Spleen (tissue), 11 donors: ENCODE results near the gene ISOC2. TPM values are rescaled to one million over a fixed set of nuclear protein-coding genes. Genes with fewer than 3 reads are reported as not detected.
A peak's percentile ranks its signal among the peaks of the same experiment; 100 is the strongest.

Experiments
- DNase-seq: peaks from one replicate; pipeline ENCODE4 v3.0.0-alpha.2; 2020
- H3K27ac ChIP-seq, 8 donors: fragments of 200-600 bp; sonication (generic) in 7 of 8; 1 replicate in 4 of 8; 2 replicates in 4 of 8; pipeline versions ENCODE4 v1.5.0 to v1.8.0; 2016 to 2021; ENCODE audit warnings: inconsistent platforms in 4 of 8, mild to moderate bottlenecking in 4 of 8, moderate library complexity in 1 of 8
- H3K27me3 ChIP-seq, 7 donors: fragments of 200-600 bp; sonication (generic) in 6 of 7; replicated peaks in 1 of 7; 1 replicate in 4 of 7; 2 replicates in 3 of 7; pipeline versions ENCODE4 v1.5.0 to v1.8.0; 2016 to 2021; ENCODE audit warnings: inconsistent platforms in 3 of 7, mild to moderate bottlenecking in 1 of 7
- H3K36me3 ChIP-seq, 6 donors: fragments of 200-600 bp; sonication (generic) in 5 of 6; 1 replicate in 4 of 6; 2 replicates in 2 of 6; pipeline versions ENCODE4 v1.5.0 to v1.8.0; 2016 to 2021; ENCODE audit warnings: inconsistent platforms in 2 of 6
- H3K4me1 ChIP-seq, 6 donors: fragments of 200-600 bp; sonication (generic) in 5 of 6; 1 replicate in 3 of 6; 2 replicates in 3 of 6; pipeline versions ENCODE4 v1.5.0 to v1.8.0; 2016 to 2021; ENCODE audit warnings: inconsistent platforms in 3 of 6
- H3K4me3 ChIP-seq, 8 donors: fragments of 200-600 bp; sonication (generic) in 7 of 8; 1 replicate in 4 of 8; 2 replicates in 4 of 8; pipeline versions ENCODE4 v1.5.0 to v1.8.0; 2016 to 2021; ENCODE audit warnings: inconsistent platforms in 4 of 8, mild to moderate bottlenecking in 4 of 8, moderate library complexity in 2 of 8
- H3K9me3 ChIP-seq, 8 donors: fragments of 200-600 bp; sonication (generic) in 7 of 8; 1 replicate in 4 of 8; 2 replicates in 4 of 8; pipeline versions ENCODE4 v1.5.0 to v1.8.0; 2016 to 2021; ENCODE audit warnings: inconsistent platforms in 4 of 8
- POLR2A ChIP-seq, 3 donors: fragments of 450-650 bp; IDR thresholded peaks; one replicate each; pipeline ENCODE4 v1.5.1; 2017; ENCODE audit warnings: antibody characterized with exemption in 3 of 3, mild to moderate bottlenecking in 1 of 3
- POLR2AphosphoS5 ChIP-seq, 3 donors: sonication (generic); formaldehyde crosslinking; IDR thresholded peaks; one replicate each; pipeline ENCODE4 v1.5.1; 2017; ENCODE audit warnings: antibody characterized with exemption in 3 of 3
- WGBS, 5 donors: extraction: QIAGEN DNeasy Blood & Tissue Kit in 3 of 5; methylation state at CpG; one replicate each; pipeline versions ENCODE4 v1.1.5 to v1.1.7; 2013 to 2018; 5-methylcytosine and 5-hydroxymethylcytosine counted together
- intact Hi-C: fragments of 100-400 bp; cut with DNase I; formaldehyde crosslinking; loops from one replicate; pipeline ENCODE4 v1.15.0; 2023; ENCODE audit warnings: low total_unique reads
- polyA plus RNA-seq, 3 donors: library from polyadenylated mRNA; stranded (reverse); fragments of 200-250 nt; gene quantifications; one replicate each; pipeline ENCODE4 v1.2.1, GENCODE V29; 2013
- total RNA-seq, 7 donors: library from RNA; depleted of rRNA in 3 of 7; stranded (reverse); fragments of >200 nt in 3 of 7; fragmentation: NEBNext Ultra II Directional in 4 of 7; extraction: Animal tissue kit (Norgen Biotek cat#: 25700) in 4 of 7; gene quantifications; one replicate each; pipeline versions ENCODE4 v1.1.0 to v1.2.1, GENCODE V29; 2016 to 2021
- TF ChIP-seq, protein P1 (sequence below), 11 experiments: fragments of 200-600 bp in 7 of 11; fragments of 450-650 bp in 4 of 11; sonication (generic) in 4 of 11; IDR thresholded peaks in 8 of 11; conservative IDR thresholded peaks in 3 of 11; 1 replicate in 7 of 11; 2 replicates in 4 of 11; pipeline versions ENCODE4 v1.4.0 to v1.8.0; 2016 to 2021; ENCODE audit warnings: antibody characterized with exemption in 11 of 11, inconsistent platforms in 4 of 11, mild to moderate bottlenecking in 1 of 11
- donor health status: healthy with polysubstance abuse.
- donor health status: DM: no; HTN: no; CAD: no; lungs with moderate emphysema.
- donor health status: DM: no; HTN: no; CAD: no.
- donor health status: Bipolar disorder and iron deficiency.
- donor health status: healthy.
- donor health status: DM: no; HTN: no; CAD: no.
- donor health status: DM: yes; HTN: yes; CAD: no.

The ISOC2 gene
- total and polyA plus RNA-seq, 10 donors: 38.6 to 98.7 (median 55.3) TPM

DNA sequence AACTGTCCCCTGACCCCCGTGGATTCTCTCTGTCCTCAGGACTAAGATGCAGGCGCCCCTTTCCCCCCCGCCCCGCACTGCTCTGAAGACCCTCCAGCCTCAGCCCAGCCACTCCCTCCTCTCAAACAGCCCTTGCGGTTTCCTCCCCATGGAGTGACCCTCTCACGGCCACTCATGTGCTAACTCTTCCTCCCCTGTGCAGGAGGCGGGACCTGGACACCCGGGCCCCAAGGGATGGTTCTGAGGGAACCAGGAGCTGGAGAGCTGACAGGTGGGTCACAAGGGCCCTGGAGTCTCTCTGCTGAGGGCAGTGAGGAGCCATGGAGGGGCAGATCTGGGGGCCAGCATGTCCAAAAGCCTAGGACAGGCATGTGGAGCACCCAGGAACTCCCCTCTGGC is 1.9 kb downstream of the ISOC2 start:
- Histone ChIP-seq H3K27ac (peak overlapping the region in 5 of 8 donors; percentile 90 to 95 (median 94)), H3K4me3 (peak overlapping the region in 2 of 8 donors; percentile 82 to 97), H3K27me3 (no peaks in the 10 kb centered on the region), H3K4me1 (peaks cover 7 to 39% (median 28%) of the 10 kb centered on the region in 6 donors), H3K9me3 (no peaks in the 10 kb centered on the region), H3K36me3 (peaks cover 0 to 22% (median 6%) of the 10 kb centered on the region in 6 donors)
- no peak for TF ChIP-seq POLR2AphosphoS5 (IDR thresholded peaks at IDR 0.05)
- whole genome bisulfite sequencing, 5 donors: 66 to 77% (median 70%) methylated on average over 8 of the region's 8 CpGs
- no peak for DNase-seq
- intact Hi-C loops: no loop called here

DNA sequence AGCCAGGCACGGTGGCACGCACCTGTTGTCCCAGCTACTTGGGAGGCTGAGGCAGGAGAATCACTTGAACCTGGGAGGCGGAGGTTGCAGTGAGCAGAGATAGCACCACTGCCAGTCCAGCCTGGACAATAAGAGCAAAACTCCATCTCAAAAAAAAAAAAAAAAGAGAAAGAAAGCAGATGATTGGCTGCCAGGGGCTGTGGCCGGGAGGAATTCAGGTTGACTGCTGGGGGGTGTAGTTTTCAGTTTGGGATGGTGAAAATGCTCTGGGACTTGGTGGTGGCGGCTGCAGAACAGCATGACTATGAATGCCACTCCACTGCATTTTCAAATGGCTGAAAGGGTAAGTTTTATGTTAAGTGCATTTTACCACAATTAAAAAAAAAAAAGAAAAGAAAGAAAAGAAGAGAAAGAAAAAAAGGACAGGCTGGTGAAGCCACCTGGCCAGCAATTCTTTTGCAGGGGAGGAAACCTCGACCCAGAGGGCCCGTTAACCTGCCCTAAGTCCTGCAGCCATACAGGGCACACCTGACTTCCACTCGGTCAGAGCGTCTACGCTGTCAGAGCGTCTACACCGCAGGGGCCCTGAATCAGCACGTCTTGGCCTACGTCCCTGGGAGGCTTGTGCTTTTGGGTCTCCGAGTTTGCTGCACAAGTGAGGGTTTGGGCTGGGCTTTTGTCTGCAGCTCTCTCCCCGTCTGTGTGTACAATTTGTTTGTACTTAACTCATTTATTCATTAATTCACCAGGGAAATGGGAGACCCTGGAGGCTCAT is 3.6 kb downstream of the ISOC2 start:
- peaks cover 7 to 42% (median 32%) of the 10 kb centered on the region in 6 donors for H3K4me1 ChIP-seq
- TF ChIP-seq POLR2A (IDR thresholded peaks at IDR 0.05) (no peak), POLR2AphosphoS5 (IDR thresholded peaks at IDR 0.05) (no peak)
- TF ChIP-seq, protein P1, sequence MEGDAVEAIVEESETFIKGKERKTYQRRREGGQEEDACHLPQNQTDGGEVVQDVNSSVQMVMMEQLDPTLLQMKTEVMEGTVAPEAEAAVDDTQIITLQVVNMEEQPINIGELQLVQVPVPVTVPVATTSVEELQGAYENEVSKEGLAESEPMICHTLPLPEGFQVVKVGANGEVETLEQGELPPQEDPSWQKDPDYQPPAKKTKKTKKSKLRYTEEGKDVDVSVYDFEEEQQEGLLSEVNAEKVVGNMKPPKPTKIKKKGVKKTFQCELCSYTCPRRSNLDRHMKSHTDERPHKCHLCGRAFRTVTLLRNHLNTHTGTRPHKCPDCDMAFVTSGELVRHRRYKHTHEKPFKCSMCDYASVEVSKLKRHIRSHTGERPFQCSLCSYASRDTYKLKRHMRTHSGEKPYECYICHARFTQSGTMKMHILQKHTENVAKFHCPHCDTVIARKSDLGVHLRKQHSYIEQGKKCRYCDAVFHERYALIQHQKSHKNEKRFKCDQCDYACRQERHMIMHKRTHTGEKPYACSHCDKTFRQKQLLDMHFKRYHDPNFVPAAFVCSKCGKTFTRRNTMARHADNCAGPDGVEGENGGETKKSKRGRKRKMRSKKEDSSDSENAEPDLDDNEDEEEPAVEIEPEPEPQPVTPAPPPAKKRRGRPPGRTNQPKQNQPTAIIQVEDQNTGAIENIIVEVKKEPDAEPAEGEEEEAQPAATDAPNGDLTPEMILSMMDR (IDR thresholded peaks at IDR 0.05 in 8 of 11, conservative IDR thresholded peaks at IDR 0.05 in 3 of 11): no peak
- peaks cover 0 to 31% (median 9%) of the 10 kb centered on the region in 6 donors for H3K36me3 ChIP-seq
- no peak overlapping the region for H3K27ac ChIP-seq
- no peaks in the 10 kb centered on the region for H3K9me3 ChIP-seq
- intact Hi-C loops: no loop called here
- peaks cover 0 to 5% (median 1%) of the 10 kb centered on the region in 7 donors for H3K27me3 ChIP-seq
- DNase-seq: no peak
- WGBS, 5 donors: 82 to 85% (median 83%) methylated on average over 16 of the region's 16 CpGs
- no peak overlapping the region for H3K4me3 ChIP-seq

DNA sequence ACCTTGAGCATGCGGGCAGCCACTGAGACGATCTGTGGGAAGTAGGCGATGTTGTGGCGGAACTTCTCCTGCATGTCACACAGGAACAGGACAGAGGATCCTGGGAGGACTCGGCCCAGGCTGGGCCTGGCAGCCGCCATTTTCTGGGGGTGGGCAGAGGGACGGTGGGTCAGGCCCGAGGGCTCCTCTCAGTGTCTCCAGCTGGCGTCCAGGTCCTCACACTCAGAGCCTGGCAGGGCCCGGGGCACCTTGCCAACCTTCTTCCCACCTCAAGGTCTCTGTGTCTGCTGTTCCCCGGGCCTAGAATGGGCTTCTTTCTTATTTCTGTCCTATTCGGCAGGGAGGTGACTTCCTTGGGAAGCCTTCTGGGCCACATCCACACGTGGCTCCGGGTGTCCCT is 5.1 kb downstream of the ISOC2 start:
- Histone ChIP-seq H3K36me3 (peaks cover 0 to 31% (median 9%) of the 10 kb centered on the region in 6 donors), H3K4me1 (peaks cover 18 to 46% (median 35%) of the 10 kb centered on the region in 6 donors), H3K27ac (no peak overlapping the region), H3K27me3 (peaks cover 8 to 21% (median 17%) of the 10 kb centered on the region in 7 donors), H3K9me3 (no peaks in the 10 kb centered on the region), H3K4me3 (no peak overlapping the region)
- intact Hi-C loops: no loop called here
- no peak for DNase-seq
- 81 to 89% (median 85%) methylated on average over 11 to 14 of the region's 14 CpGs for WGBS, 5 donors
- no peak for TF ChIP-seq POLR2AphosphoS5 (IDR thresholded peaks at IDR 0.05)
- TF ChIP-seq, protein P1 (IDR thresholded peaks at IDR 0.05 in 8 of 11, conservative IDR thresholded peaks at IDR 0.05 in 3 of 11): no peak
- no peak for TF ChIP-seq POLR2A (IDR thresholded peaks at IDR 0.05)

DNA sequence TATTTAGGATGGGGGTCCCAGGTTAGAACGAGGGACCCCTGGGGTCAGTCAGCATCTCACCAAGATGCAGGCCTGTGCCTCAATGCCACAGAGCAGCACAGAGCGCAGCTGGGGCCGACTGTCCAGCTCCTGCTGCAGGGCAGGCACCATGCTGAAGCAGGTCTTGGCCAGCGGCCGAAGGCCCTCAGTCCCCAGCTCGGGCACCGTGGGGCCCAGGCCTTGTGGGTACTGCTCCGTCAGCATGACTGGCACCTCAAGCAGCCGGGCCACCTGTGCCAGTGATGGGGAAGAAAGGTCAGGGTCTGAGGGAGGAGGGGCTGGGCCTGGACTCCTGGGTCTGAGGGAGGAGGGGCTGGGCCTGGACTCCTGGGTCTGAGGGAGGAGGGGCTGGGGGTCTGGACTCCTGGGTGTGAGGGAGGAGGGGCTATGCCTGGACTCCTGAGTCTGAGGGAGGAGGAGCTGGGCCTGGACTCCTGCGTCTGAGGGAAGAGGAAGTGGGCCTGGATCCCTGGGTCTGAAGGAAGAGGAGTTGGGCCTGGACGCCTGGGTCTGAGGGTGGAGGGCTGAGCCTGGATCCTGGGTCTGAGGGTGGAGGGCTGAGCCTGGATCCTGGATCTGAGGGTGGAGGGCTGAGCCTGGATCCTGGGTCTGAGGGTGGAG is 5.7 kb downstream of the ISOC2 start:
- intact Hi-C loops: no loop called here
- H3K4me1 ChIP-seq: peaks cover 19 to 45% (median 33%) of the 10 kb centered on the region in 6 donors
- WGBS, 5 donors: 68 to 90% (median 85%) methylated on average over 3 to 11 of the region's 11 CpGs
- no peaks in the 10 kb centered on the region for H3K9me3 ChIP-seq
- H3K4me3 ChIP-seq: no peak overlapping the region
- peaks cover 0 to 31% (median 9%) of the 10 kb centered on the region in 6 donors for H3K36me3 ChIP-seq
- DNase-seq: no peak
- no peak for TF ChIP-seq POLR2A (IDR thresholded peaks at IDR 0.05)
- TF ChIP-seq POLR2AphosphoS5 (IDR thresholded peaks at IDR 0.05): no peak
- TF ChIP-seq, protein P1 (IDR thresholded peaks at IDR 0.05 in 8 of 11, conservative IDR thresholded peaks at IDR 0.05 in 3 of 11): no peak
- H3K27ac ChIP-seq: no peak overlapping the region
- peaks cover 8 to 27% (median 22%) of the 10 kb centered on the region in 7 donors for H3K27me3 ChIP-seq
